ENCODE data around the gene QRSL1.

The QRSL1 gene

DNA sequence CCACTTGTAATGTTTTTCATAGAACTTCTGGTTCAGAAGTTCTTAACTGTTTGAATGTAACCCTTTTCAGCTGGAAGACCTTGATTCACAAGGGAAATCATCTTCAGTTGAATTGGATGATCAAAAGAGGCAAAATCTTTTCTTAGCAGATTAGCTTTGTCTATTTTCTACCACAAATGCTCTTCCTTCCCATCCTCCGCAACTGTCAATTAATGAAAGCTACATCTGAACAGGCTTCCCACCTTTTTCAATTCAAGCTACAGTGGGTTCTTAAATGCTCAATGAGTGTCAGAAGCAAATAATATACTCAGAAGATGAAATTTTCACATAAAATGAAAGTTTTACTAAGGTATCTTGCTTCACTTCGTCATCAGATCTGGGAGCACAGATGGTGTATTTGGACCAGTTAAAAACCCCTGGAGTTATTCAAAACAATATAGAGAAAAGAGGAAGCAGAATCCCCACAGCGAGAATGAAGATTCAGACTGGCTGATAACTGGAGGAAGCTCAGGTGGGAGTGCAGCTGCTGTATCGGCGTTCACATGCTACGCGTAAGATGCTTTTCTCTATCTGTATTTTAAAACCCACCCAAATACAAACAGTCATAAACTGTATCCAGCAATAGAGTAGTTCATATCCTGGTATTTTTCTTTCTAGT is 19.4 kb downstream of the QRSL1 start:
- no peak overlapping the region for H3K9ac ChIP-seq (ENCODE audit: low read length)
- no peak overlapping the region for H3K4me3 ChIP-seq (ENCODE audit: low read length)
- H3K9me3 ChIP-seq (ENCODE audit: control insufficient read depth, low read length) = no peaks in the 10 kb centered on the region
- H3K4me1 ChIP-seq (ENCODE audit: control insufficient read depth, insufficient read depth, low read length) = no peaks in the 10 kb centered on the region
- no peak for DNase-seq (ENCODE audit: low read depth)
- no peaks in the 10 kb centered on the region for H3K27me3 ChIP-seq (replicated peaks; ENCODE audit: control insufficient read depth, insufficient read depth, low read length)
- peaks cover 72% of the 10 kb centered on the region for H3K36me3 ChIP-seq (ENCODE audit: control insufficient read depth, insufficient read depth, low read length, severe bottlenecking)

DNA sequence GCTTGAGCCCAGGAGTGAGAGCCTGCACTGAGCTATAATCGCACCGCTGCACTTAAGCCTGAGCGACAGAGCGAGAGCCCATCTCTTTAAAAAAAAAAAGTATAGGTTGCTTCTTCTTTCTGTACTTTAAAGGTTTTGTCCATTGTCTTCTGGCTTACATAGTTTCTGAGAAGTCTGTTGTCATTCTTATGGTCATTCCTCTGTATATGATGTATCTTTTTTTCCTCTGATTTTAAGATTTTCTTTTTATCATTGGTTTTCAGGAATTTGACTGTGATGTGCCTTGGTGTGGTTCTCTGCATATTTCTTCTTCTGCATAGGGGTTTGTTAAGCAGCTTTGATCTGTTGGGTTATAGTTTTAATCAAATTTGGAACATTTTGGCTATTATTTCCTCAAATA is 29.1 kb downstream of the QRSL1 start:
- Histone ChIP-seq H3K9me3 (ENCODE audit: control insufficient read depth, low read length) (peaks cover 20% of the 10 kb centered on the region), H3K36me3 (ENCODE audit: control insufficient read depth, insufficient read depth, low read length, severe bottlenecking) (peaks cover 75% of the 10 kb centered on the region)
- DNase-seq (ENCODE audit: low read depth) = peak; percentile 3

DNA sequence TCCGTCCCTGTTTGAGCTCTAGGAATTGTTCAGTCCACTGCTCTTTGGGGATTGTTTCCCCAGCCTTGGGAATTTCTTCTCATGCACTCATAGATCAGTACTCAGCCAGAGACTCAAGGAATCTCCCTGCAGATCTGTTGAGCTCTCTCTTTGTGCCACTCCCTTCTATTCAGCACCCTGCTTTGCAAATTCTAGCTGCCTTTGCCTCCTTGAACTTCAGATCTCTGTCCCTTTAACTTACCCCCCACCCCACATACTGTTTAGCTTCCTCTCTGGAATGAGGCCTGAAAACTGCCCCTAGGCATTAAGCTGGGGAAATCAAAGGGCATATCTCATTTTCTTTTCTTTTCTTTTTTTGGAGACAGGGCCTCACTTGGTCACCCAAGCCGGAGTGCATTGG is 30.5 kb downstream of the QRSL1 start:
- Histone ChIP-seq H3K36me3 (ENCODE audit: control insufficient read depth, insufficient read depth, low read length, severe bottlenecking) (peaks cover 75% of the 10 kb centered on the region), H3K27me3 (replicated peaks; ENCODE audit: control insufficient read depth, insufficient read depth, low read length) (no peaks in the 10 kb centered on the region), H3K4me1 (ENCODE audit: control insufficient read depth, insufficient read depth, low read length) (no peaks in the 10 kb centered on the region), H3K9me3 (ENCODE audit: control insufficient read depth, low read length) (peaks cover 20% of the 10 kb centered on the region), H3K9ac (ENCODE audit: low read length) (no peak overlapping the region), H3K4me3 (ENCODE audit: low read length) (no peak overlapping the region)
- DNase-seq (ENCODE audit: low read depth) = no peak

More for the DNA sequence above, 29.1 kb downstream of the QRSL1 start:
- H3K27me3 ChIP-seq (replicated peaks; ENCODE audit: control insufficient read depth, insufficient read depth, low read length) = no peaks in the 10 kb centered on the region
- no peak overlapping the region for H3K9ac ChIP-seq (ENCODE audit: low read length)
- no peaks in the 10 kb centered on the region for H3K4me1 ChIP-seq (ENCODE audit: control insufficient read depth, insufficient read depth, low read length)
- no peak overlapping the region for H3K4me3 ChIP-seq (ENCODE audit: low read length)

- H3K9ac ChIP-seq (ENCODE audit: low read length) = no peak overlapping the region
- no peak overlapping the region for H3K4me3 ChIP-seq (ENCODE audit: low read length)
- peaks cover 76% of the 10 kb centered on the region for H3K36me3 ChIP-seq (ENCODE audit: control insufficient read depth, insufficient read depth, low read length, severe bottlenecking)
- no peaks in the 10 kb centered on the region for H3K27me3 ChIP-seq (replicated peaks; ENCODE audit: control insufficient read depth, insufficient read depth, low read length)
- H3K9me3 ChIP-seq (ENCODE audit: control insufficient read depth, low read length) = peaks cover 20% of the 10 kb centered on the region
- no peaks in the 10 kb centered on the region for H3K4me1 ChIP-seq (ENCODE audit: control insufficient read depth, insufficient read depth, low read length)
- no peak for DNase-seq (ENCODE audit: low read depth)
These were observed 33.1 kb downstream of the QRSL1 start for GRCh38 chr6:106662458-106662857.

DNA sequence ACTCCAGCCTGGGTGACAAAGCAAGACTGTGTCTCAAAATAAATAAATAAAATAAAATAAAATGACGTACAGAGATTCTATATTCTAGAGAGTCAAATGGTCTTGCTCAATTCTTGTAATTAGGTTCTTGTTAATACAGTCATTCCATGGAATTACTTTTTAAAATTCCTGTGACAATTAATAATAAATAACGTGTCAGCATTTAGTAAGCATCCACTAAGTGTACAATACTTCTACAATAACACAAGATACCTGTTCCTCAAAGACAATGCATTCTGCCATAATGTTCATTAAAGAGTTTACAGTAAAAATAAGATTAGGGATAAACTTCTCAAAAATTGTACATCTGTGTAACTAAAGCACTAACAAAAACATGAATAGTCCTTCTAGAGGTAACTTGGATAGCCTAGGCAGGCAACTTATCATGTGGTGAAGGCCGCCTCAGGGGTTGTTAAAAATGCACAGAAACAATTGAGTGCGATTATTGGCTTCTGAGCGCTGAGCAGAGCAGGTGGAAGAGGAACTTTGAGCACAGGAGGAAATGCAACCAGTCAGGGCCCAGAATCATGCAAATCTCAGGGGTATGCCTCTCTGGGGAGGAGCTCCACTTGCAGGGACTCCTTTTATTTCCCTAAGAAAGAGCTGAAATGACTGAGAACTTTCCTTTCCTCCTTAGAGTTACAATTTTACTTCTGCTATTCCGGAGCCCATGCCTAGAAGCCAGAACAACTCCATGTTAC is 37.1 kb downstream of the QRSL1 start:
- H3K9me3 ChIP-seq (ENCODE audit: control insufficient read depth, low read length) = no peaks in the 10 kb centered on the region
- H3K4me3 ChIP-seq (ENCODE audit: low read length) = no peak overlapping the region
- H3K27me3 ChIP-seq (replicated peaks; ENCODE audit: control insufficient read depth, insufficient read depth, low read length) = no peaks in the 10 kb centered on the region
- no peak for DNase-seq (ENCODE audit: low read depth)
- no peak overlapping the region for H3K9ac ChIP-seq (ENCODE audit: low read length)
- H3K4me1 ChIP-seq (ENCODE audit: control insufficient read depth, insufficient read depth, low read length) = no peaks in the 10 kb centered on the region
- peaks cover 47% of the 10 kb centered on the region for H3K36me3 ChIP-seq (ENCODE audit: control insufficient read depth, insufficient read depth, low read length, severe bottlenecking)

DNA sequence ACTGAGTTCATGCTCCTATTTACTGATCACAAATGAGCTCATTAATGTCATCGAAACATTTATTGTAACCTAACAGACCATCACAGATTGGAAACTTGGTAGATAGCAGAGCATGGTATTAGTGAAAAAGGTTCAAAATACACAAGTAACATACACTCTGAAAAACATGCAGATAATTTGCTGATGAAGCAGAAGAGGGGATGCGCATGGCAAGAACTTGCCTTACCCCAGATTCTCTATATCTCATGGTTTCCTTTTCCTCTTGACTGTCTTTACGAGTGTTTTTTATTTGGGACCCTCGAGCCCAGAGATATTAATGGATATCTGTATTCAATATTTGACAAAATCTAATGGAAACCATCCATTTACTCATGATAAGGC is 37.6 kb downstream of the QRSL1 start:
- H3K9ac ChIP-seq (ENCODE audit: low read length) = no peak overlapping the region
- no peak for DNase-seq (ENCODE audit: low read depth)
- no peak overlapping the region for H3K4me3 ChIP-seq (ENCODE audit: low read length)
- H3K36me3 ChIP-seq (ENCODE audit: control insufficient read depth, insufficient read depth, low read length, severe bottlenecking) = peaks cover 47% of the 10 kb centered on the region
- no peaks in the 10 kb centered on the region for H3K9me3 ChIP-seq (ENCODE audit: control insufficient read depth, low read length)
- no peaks in the 10 kb centered on the region for H3K27me3 ChIP-seq (replicated peaks; ENCODE audit: control insufficient read depth, insufficient read depth, low read length)
- no peaks in the 10 kb centered on the region for H3K4me1 ChIP-seq (ENCODE audit: control insufficient read depth, insufficient read depth, low read length)

DNA sequence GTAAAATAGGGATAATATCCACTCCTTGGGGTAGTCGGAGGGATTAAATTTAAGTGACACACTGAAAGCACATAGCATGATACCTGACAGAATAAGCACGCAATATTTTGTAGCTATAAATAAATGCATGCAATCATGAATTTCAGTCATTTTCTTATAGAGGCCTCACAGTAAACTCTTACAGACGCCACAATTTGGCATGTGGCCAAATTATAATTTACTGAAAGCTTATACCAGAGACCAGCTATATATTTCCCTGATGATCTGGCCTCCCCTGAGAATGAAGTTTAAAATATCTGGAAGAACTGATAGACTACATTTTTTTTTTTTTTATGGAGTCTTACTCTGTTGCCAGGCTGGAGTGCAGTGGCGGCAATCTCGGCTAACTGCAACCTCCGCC is 40.9 kb downstream of the QRSL1 start:
- Histone ChIP-seq H3K9me3 (ENCODE audit: control insufficient read depth, low read length) (no peaks in the 10 kb centered on the region), H3K27me3 (replicated peaks; ENCODE audit: control insufficient read depth, insufficient read depth, low read length) (no peaks in the 10 kb centered on the region), H3K4me3 (ENCODE audit: low read length) (no peak overlapping the region), H3K4me1 (ENCODE audit: control insufficient read depth, insufficient read depth, low read length) (no peaks in the 10 kb centered on the region), H3K36me3 (ENCODE audit: control insufficient read depth, insufficient read depth, low read length, severe bottlenecking) (peaks cover 23% of the 10 kb centered on the region), H3K9ac (ENCODE audit: low read length) (no peak overlapping the region)
- no peak for DNase-seq (ENCODE audit: low read depth)

GRCh38 chr6:106671651-106672050 is 42.3 kb downstream of the QRSL1 start:
- no peak for DNase-seq (ENCODE audit: low read depth)

GRCh38 chr6:106674541-106675229 is 45.3 kb downstream of the QRSL1 start:
- H3K36me3 ChIP-seq (ENCODE audit: control insufficient read depth, insufficient read depth, low read length, severe bottlenecking) = no peaks in the 10 kb centered on the region
- DNase-seq (ENCODE audit: low read depth) = no peak
- peaks cover 2% of the 10 kb centered on the region for H3K4me1 ChIP-seq (ENCODE audit: control insufficient read depth, insufficient read depth, low read length)
- no peaks in the 10 kb centered on the region for H3K9me3 ChIP-seq (ENCODE audit: control insufficient read depth, low read length)
- no peak overlapping the region for H3K9ac ChIP-seq (ENCODE audit: low read length)
- no peak overlapping the region for H3K4me3 ChIP-seq (ENCODE audit: low read length)
- H3K27me3 ChIP-seq (replicated peaks; ENCODE audit: control insufficient read depth, insufficient read depth, low read length) = no peaks in the 10 kb centered on the region

More at GRCh38 chr6:106671651-106672050, 42.3 kb downstream of the QRSL1 start:
- no peaks in the 10 kb centered on the region for H3K27me3 ChIP-seq (replicated peaks; ENCODE audit: control insufficient read depth, insufficient read depth, low read length)
- no peak overlapping the region for H3K9ac ChIP-seq (ENCODE audit: low read length)
- H3K9me3 ChIP-seq (ENCODE audit: control insufficient read depth, low read length) = no peaks in the 10 kb centered on the region
- no peak overlapping the region for H3K4me3 ChIP-seq (ENCODE audit: low read length)
- H3K4me1 ChIP-seq (ENCODE audit: control insufficient read depth, insufficient read depth, low read length) = peaks cover 2% of the 10 kb centered on the region
- H3K36me3 ChIP-seq (ENCODE audit: control insufficient read depth, insufficient read depth, low read length, severe bottlenecking) = peaks cover 9% of the 10 kb centered on the region

- Histone ChIP-seq H3K9me3 (ENCODE audit: control insufficient read depth, low read length) (no peaks in the 10 kb centered on the region), H3K4me1 (ENCODE audit: control insufficient read depth, insufficient read depth, low read length) (peaks cover 2% of the 10 kb centered on the region), H3K4me3 (ENCODE audit: low read length) (no peak overlapping the region), H3K27me3 (replicated peaks; ENCODE audit: control insufficient read depth, insufficient read depth, low read length) (no peaks in the 10 kb centered on the region), H3K36me3 (ENCODE audit: control insufficient read depth, insufficient read depth, low read length, severe bottlenecking) (no peaks in the 10 kb centered on the region), H3K9ac (ENCODE audit: low read length) (no peak overlapping the region)
- no peak for DNase-seq (ENCODE audit: low read depth)
These were observed 47.9 kb downstream of the QRSL1 start for GRCh38 chr6:106677282-106677681.

- H3K27me3 ChIP-seq (replicated peaks; ENCODE audit: control insufficient read depth, insufficient read depth, low read length) = no peaks in the 10 kb centered on the region
- H3K36me3 ChIP-seq (ENCODE audit: control insufficient read depth, insufficient read depth, low read length, severe bottlenecking) = no peaks in the 10 kb centered on the region
- no peak for DNase-seq (ENCODE audit: low read depth)
- H3K9ac ChIP-seq (ENCODE audit: low read length) = no peak overlapping the region
- H3K4me3 ChIP-seq (ENCODE audit: low read length) = no peak overlapping the region
- H3K4me1 ChIP-seq (ENCODE audit: control insufficient read depth, insufficient read depth, low read length) = peaks cover 5% of the 10 kb centered on the region
- H3K9me3 ChIP-seq (ENCODE audit: control insufficient read depth, low read length) = no peaks in the 10 kb centered on the region
These were observed 54.6 kb downstream of the QRSL1 start for GRCh38 chr6:106684011-106684410.
